Right forelimb (tissue), 1 donor: Measurements from ENCODE around the gene HES1.
"Not testable (repeated sequence)": the region's sequence is repeated elsewhere in the genome, so short reads cannot be mapped to it uniquely, and the experiment has no call there.

Experiments
- DNase-seq: peaks from one replicate; pipeline ENCODE4 v3.0.0-alpha.2; 2018

The HES1 gene, protein sequence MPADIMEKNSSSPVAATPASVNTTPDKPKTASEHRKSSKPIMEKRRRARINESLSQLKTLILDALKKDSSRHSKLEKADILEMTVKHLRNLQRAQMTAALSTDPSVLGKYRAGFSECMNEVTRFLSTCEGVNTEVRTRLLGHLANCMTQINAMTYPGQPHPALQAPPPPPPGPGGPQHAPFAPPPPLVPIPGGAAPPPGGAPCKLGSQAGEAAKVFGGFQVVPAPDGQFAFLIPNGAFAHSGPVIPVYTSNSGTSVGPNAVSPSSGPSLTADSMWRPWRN

DNA sequence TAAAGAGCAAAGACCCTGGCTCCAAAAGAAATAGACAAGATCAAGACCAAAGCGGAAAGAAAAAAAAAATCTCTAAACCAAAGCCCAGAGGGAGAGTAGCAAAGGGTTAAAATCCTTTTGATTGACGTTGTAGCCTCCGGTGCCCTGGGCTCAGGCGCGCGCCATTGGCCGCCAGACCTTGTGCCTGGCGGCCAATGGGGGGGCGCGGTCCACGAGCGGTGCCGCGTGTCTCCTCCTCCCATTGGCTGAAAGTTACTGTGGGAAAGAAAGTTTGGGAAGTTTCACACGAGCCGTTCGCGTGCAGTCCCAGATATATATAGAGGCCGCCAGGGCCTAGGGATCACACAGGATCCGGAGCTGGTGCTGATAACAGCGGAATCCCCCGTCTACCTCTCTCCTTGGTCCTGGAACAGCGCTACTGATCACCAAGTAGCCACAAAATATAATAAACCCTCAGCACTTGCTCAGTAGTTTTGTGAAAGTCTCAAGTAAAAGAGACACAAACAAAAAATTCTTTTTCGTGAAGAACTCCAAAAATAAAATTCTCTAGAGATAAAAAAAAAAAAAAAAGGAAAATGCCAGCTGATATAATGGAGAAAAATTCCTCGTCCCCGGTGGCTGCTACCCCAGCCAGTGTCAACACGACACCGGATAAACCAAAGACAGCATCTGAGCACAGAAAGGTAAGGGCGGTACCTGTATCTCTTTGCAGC lies at the start of gene HES1:
Gene HES1 (plus strand): TSS at position 343 of the 713 bp plus-strand sequence. CDS start 233 bp downstream, at position 576.
- DNase-seq, result peak; percentile 96

DNA sequence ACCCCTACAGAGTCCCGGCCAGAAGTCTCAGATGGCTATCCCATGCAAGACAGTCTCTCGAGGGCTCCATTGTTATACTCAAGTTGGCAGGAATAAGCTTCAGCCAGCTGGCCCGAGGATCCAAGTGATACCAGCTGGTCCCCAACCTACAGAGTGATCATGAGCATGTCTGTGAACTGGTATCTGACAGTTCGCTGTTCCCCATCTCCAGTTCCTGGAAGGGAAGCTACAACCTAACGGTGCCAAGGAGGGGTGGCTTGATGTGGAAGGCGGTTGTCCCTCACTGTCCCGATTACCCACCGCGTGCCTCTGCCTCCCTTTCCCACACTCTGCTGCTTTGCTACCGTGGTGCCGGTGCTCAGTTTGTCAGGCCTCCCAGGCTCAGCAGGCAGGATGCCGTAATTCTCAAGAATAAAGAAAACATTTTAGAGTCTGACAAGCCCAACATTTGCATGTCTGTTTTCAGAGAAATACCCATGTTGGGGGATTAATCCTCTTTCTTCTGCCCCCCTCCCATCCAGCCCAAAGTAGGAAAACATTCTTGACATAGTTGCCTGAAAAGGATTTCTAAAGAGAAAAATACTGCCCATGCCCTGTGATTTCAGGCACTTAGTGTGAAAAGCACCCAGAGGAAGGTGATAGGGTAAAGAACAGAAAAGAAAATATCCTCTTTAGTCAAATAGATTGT lies 49.4 kb upstream of the HES1 start:
- DNase-seq, result no peak

DNA sequence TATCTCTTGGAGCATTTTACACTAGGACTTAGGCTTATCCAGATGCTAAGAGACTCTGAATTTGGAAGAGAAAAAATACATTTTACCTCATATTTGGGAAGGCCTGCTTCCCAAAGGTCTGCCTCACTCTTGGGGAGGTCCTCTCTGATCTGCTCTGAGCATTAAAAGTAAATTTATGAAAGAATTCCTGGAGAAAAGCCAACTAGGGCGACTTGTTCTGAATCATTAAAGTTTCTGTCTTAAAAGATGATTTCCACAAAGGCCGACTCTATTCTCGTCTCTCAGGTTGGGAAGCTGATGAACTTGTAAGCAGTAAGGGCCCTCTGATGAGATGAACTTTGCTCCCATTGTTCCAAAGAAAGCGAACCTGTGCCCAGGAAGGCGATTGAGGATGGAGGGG lies 48.7 kb upstream of the HES1 start:
- DNase-seq, result peak; percentile 12

DNA sequence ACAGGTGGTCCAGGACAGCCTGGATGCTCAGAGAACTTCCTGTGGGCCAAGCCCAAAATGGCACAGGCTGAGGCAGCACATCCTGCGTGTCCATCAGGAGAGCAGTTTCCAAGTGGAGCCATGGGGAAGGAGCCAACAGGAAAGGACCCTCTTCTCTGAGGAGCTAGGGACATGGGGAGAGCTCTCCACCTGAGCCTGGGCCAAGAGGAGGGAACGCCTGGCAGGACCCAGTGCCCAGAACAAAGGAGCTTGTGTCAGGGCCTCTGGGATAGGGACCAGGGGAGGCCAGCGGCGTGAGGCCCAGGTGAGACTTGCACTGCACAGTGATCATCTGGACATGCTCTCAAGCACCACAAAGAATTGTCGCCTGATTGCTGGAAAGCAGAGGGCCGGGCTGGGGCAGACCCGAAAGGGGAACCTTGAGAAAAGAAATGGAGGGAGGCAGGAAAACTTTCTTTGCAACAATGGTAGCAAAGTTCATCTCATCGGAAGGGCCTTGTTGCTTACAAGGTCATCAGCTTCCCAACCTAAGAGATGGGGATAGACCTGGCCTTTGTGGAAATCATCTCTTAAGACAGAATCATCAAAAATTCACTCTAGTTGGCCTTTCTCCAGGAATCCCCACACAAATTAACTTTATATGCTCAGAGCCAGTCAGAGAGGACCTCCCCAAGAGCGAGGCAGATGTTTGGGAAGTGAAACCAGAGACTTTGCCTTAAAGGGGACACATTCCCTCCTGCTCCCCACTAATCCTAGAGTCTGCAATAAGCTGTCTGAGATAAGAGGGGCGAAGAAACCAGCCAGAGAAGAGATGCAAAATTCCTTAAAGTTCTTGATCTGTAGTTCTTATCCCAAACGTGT lies 47.7 kb upstream of the HES1 start:
- DNase-seq, result peak; percentile 44

DNA sequence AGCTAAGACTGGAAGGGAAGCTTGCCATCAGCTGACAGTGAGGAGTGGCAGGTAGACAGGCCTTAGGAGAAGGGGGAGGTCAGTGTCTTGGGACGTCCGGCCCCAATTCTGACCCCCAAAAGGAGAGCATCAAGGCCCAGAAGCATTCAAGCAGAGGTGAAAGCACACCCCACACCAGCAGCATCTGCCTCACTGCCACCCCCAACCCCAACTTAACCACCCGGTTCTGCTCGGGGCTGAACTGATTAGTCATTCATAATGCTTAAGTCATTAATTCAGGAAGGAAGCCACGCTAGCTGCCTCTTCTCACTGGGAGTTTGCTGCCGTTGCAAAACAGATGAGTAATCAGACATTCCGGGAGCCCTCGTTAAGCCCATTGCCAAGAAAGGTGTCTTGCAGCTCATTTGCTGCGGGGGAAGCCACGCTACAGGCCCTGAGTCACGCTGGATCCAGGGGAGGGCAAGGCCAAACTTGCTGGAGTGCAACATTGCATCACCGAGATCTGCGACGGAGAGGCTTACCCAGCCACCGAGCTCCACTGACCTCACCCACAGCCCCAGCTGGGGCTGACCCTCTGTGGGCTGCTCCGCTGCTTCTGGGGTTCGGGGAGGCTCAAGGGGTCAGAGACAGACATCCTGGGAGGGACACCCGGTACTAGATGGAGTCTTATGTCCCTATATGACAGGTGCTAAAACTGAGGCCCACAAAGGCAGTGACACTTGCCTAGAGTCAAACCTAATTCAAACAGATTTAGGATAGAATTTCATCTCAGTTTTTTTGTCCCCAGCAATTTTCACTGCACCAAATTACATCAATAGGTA lies 46.4 kb upstream of the HES1 start:
- DNase-seq, result peak; percentile 47

DNA sequence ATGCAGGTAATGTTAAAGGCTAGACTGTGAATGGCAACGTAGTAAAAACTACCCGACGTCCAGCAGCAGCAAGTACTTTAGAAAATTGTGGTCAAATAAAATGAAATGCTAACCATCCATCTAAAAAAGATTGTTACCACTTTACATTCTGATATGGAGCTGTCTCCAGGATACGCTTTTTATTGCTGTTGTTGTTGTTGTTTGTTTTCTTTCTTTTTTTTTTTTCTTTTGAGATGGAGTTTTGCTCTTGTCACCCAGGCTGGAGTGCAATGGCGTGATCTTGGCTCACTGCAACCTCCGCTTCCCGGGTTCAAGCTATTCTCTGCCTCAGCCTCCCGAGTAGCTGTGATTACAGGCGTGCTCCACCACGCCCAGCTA lies 45.8 kb upstream of the HES1 start:
- DNase-seq, result not testable (repeated sequence)

DNA sequence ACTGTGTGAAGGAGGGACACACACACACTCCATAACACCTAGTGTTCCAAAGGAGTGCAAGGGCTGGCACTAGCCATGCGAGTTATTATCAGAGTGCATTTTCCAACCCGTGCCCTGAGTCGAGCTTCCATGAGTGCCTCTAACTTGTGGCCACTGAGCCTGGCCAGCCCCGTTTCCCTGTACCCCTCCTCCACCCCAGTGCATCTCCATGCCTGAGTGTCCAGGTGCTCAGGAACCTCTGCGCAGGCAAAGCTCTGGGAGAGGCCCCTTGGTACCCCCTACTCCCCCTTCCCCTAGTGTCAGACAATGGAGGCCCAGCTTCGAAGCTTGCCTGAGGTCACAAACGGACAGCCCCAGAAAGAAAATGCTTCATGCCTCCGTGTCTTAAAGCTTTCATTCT lies 45.2 kb upstream of the HES1 start:
- peak; percentile 41 for DNase-seq

DNA sequence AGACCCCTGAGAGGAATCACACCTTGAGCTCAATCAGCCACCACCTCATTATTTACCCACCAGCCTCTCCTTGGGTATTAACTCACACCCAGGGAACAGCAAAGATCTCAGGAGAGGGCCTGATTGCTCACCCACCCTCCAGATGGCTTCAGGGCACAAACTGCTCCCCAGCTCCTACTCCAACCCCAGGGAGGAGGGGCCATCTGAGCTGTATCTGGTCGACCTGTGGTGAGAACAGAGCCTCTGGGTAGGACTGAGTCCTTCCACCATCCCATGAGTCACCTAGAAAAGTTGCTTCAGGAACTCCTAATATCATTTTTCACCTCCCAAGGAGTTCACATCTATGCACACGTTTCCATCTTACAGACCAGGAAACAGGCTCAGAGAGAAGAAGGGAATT lies 44.8 kb upstream of the HES1 start:
- DNase-seq, result no peak

DNA sequence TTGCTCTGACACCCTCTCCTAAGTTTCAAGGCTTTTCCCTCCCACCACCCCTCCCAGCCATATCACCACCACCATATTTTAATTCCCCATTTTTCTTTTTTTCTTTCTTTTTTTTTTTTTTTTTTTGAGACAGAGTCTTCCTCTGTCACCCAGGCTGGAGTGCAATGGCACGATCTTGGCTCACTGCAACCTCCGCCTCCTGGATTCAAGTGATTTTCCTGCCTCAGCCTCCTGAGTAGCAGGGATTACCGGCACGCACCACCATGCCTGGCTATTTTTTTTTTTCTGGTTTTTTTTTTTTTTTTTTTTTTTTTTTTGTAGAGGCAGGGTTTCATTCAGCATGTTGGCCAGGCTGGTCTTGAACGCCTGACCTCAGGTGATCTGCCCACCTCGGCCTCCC lies 44.1 kb upstream of the HES1 start:
- DNase-seq, result not testable (repeated sequence)

DNA sequence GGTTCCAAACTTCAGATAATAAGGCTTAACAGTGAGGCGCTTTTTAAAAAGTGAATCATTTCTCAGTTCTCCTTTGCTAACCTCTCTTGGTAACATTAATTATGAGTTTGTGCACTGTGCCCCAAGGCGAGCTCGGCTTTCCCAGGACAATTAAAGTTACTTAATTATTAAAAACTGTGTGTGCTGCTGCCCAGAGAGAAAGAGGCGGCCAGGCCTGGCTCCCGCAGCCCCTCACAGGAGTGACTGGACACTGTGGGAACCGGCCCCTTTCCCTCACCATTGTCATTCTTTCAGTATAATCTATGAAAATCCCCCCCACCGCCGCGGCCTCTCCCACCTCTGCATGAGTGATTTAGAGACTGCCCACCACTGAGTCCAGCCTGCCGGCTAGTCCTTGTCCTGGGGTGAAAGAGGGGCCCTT lies 43.1 kb upstream of the HES1 start:
- DNase-seq, result no peak

DNA sequence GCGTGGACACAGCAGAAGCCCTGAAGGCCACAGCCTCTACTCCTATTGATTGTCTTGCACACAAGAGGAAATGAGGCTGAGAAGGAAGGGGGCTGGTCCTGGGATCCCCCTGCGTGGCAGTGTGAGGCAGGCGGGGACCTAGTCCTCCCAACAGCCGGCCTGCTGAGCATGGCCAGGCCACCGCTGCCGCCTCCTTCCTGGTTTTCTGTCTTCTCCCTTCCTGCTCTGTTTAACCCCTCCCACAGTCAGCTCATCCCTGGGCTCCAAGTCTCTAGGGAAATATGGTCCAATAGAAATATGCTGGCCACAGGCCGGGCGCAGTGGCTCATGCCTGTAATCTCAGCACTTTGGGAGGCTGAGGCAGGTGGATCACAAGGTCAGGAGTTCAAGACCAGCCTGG lies 42.1 kb upstream of the HES1 start:
- no peak for DNase-seq

DNA sequence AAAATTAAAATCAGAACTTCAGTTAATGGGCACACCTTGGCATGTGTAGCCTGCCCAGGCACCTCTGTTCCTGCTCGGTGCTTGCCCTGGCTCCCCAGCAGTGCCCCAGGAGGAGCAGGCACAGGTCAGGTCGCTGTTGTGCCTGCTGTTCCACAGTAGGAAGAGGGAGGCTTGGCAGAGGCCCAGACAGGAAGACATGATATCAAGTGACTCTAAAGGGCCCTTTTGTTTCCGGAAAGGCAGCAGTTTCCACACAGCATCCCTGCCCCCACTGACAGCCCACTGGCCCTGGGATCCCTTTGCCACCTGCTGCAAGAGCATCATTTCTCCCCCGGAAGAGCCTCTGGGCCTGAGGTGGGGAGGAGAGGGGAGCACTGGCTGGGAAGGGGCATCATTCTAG lies 40.5 kb upstream of the HES1 start:
- no peak for DNase-seq

DNA sequence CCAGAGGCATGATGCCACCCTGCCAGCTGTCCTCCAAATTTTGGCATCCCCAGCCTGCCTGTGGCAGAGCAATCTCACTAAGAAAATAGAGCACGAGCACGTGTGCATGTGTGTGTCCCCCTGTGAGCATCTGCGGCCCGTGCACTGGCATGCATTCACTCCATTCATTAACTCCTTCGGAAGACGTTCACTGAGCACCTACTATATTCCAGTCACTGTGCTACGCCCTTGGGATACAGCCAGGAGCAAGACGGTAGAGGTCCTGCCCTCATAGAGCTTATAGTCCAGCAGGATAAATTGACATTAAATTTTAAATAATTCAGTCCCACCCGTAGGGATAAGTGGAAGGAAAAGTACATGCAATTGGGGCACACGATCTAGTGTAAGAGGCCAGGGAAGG lies 40.0 kb upstream of the HES1 start:
- no peak for DNase-seq

DNA sequence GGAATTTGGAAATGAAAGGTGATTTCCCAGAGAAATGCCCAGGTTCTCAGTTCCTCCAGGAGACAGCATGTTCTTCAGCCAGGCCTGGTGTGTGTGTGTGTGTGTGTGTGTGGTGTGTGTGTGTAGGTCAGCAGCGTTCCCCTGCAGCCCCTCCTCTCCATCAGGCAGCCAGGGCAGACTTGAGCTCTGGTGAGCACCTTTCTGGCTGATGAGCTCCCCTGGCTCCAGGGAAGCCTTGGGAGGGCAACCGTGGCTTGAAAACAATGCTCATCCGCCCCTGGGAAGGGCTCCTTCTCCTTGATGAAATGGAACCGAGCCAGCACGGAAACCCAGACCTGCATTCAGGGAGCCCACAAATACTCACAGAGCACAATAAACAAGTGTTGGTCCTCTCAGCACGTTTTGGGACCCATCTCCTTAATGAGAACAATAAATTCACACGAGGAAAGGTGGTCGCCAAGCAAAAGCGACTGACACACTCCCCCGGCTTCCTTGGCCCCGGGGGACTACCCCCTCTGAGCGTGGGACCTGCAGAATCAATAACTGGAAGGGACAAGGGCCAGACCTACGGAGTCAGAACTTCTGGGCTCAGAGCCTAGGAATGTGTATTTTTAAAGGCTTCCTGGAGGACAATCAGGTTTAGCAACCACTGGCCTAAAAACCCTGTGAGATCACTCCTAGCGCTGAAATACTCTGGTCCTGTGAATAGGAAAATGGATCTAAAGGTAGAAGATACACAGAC lies 38.6 kb upstream of the HES1 start:
- no peak for DNase-seq

DNA sequence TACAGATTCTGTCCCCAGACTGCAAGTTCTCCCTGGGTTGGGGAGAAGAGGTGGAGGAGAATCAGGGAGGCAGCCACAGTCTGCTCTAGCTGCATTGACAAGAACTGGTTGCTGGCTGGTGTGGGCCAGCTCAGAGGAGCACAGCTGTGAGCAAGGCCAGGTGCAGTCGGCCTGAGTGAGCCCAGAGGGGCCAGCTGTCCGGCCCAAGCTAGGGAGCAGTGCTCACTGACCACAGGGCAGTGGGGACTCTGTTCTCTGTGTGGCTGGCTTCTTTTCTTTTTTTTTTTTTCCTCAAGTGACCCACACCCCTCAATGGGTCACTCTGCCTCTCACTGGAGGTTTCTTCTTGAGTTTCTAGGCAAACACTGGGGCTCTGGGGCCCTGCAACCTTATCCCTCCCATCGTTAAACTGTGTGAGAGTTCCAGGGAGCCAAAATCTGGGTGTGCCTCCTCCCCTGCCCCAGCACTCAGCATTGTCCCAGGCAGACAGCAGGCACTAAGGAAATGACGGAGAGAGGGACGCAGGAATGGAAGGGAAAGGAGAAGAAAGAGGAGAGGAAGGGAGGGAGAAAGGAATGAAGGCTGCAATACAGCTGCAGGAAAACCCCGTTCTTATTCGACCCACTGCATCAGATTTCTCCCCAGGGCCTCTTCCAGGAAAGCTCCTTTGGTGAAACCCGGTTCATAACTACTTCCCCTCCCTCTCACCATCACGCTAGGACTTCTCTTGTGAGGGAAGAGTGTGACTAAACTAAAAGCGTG lies 37.7 kb upstream of the HES1 start:
- peak; percentile 69 for DNase-seq

DNA sequence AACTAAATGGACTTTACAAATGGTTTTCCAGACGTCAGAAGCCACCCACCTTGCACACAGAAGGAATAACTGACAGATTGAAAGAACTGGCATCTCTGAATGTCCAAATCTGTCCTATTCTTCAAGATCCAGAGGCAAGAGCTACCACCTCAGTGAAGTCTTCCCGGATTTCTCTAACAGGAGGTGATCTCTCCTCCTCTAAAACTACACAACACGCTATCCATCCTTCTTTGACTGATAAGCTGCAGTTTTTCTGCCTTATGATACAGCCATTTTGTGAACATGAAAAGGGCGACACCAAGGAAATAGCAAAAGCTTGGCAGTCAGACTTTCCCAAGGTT lies 37.1 kb upstream of the HES1 start:
- no peak for DNase-seq

DNA sequence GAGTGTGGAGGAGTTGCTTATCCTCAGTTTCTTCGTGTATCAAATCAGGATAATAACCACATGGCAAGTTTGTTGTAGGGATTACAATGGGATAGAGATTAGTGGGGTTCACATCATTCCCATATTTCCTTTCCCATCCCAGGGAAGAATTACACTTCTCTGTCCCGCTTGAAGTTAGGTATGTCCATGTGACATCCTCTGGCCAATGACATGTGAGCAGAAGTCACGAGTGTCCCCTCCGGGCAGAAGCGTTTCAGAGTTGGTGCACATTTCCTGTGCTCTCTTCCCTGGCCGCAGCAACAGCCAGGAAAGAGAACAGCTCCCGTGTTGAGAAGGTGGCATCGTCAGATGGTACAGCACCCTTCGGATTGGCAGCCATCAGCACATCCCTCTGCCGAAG lies 36.7 kb upstream of the HES1 start:
- no peak for DNase-seq

DNA sequence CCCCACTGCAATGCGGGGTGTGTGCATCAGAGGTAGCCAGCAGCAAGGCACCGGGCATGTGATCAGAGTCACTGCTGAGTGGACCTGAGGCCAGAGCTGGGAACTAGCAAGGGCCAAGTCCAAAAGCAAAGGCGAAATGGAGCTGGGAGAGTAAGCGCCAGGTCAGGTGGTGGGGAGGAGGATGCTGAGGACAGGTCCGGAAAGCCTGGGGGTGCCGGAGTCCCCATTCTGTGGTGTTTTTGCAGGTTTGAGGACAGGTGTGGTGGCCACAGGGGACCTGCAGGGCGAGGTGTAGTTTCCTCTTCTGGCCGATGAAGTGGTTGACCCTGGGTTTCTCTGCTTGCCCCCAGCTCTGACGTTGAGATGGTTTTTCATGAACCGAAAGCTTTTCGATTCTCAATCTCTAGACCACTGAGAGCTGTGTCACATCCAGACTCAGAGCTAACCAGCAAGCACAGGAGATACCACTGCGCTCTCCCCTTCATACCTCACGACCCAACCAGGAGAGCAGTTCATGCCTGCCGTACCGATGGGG lies 35.0 kb upstream of the HES1 start:
- DNase-seq, result no peak

DNA sequence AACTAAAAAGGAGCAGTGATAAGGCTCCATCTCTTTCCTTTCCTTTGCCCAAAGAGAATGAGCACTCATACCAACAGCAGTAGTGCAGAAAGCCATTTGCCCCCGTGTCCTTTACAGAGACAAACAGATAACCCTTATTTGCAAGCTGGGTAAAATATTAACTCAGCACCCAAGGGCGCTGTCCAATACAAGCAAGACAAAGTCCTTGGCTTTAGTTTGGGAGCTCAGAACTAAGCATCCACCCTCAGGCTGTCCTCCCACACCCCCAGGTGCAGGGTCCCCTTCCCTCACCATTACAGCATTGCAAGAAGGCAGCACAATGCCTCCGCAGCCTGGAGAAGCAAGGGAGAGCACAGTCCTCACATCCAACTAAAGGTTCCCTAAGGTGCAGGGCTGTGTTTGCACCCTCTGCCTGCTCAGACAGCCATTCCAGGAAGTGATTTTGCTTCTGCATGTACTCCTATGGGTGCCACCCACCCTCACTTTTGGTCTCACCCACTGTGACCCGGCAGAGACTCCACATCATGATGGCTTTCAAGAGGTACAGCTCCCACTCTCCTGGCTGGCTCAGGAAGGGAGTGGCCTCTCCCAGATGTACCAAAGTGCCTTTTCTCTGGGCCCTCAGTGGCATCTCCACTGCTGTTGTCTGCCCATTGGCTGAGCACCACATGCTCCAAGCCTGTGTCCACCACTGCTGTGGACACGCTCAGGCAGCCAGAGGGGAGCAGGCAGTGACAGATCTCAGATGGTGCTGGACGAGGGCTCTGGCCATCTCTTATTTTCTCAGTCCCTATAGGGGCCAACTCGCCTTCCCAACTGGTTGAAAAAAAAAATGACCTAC lies 34.1 kb upstream of the HES1 start:
- no peak for DNase-seq

DNA sequence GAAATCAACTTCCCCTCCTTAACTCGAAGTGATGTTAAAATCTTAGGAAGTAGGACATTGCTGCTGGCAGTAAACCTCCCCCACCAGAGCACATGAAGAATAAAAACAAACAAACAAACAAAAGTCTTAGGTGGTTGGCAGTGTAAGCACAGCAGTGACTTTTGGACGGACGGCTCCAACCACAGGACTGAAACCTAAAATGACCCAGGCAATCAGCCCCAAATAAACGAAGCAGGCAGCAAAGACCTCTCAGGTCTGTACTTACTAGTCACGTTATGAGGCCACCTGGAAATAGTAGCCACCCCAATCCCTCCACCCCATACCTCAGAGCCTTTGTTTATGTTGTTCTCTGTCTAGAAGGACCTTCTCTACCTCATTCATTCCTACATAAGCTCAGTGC lies 33.5 kb upstream of the HES1 start:
- no peak for DNase-seq
